Muscle layer of duodenum (tissue), 2 donors: ENCODE results near the gene CRYAA.
A peak's percentile ranks its signal among the peaks of the same experiment; 100 is the strongest.

Experiments
- H3K27ac ChIP-seq: one replicate; pipeline ENCODE4 v1.7.0; 2013; ENCODE audit warnings: mild to moderate bottlenecking, low read length
- H3K27me3 ChIP-seq: one replicate; pipeline ENCODE4 v1.7.0; 2013; ENCODE audit warnings: low read depth, mild to moderate bottlenecking, control low read depth, low read length
- H3K36me3 ChIP-seq, 2 donors: one replicate each; pipeline ENCODE4 v1.7.0; 2013; ENCODE audit warnings: low read length in 2 of 2, control low read depth in 1 of 2, mild to moderate bottlenecking in 1 of 2; ENCODE audit not compliant: insufficient read depth in 2 of 2, control insufficient read depth in 1 of 2
- H3K4me1 ChIP-seq, 2 donors: one replicate each; pipeline ENCODE4 v1.7.0; 2013; ENCODE audit warnings: low read length in 2 of 2, mild to moderate bottlenecking in 2 of 2, control low read depth in 1 of 2, moderate library complexity in 1 of 2; ENCODE audit not compliant: insufficient read depth in 2 of 2, control insufficient read depth in 1 of 2
- H3K4me3 ChIP-seq, 2 donors: one replicate each; pipeline ENCODE4 v1.7.0; 2013; ENCODE audit warnings: low read length in 2 of 2, low read depth in 1 of 2, mild to moderate bottlenecking in 1 of 2
- H3K9me3 ChIP-seq, 2 donors: one replicate each; pipeline ENCODE4 v1.7.0; 2013; ENCODE audit warnings: low read length in 2 of 2, control low read depth in 1 of 2, mild to moderate bottlenecking in 1 of 2; ENCODE audit not compliant: control insufficient read depth in 1 of 2
- donor health status: healthy.

The CRYAA gene

DNA sequence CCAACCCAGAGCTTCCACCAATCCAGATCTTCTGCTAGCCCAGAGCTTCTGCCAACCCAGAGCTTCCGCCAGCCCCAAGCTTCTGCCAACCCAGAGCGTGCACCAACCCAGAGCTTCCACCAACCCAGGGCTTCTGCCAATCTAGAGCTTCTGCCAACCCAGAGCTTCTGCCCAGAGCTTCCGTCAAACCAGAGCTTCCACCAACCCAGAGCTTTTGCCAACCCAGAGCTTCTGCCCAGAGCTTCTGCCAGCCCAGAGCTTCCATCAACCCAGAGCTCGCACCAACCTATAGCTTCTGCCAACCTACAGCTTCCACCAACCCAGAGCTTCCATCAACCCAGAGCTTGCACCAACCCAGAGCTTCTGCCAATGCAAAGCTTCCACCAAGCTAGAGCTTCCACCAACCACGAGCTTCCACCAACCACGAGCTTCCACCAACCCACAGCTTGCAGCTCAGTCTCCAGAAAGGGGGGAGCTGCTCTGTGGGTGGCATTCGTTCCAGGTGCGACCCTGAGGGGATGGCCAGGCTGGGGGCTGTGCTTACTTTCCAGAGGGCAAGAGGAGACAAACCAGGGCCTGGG, 23.8 kb downstream of the CRYAA start:
- no peak overlapping the region for H3K27ac ChIP-seq
- H3K27me3 ChIP-seq, result no peaks in the 10 kb centered on the region
- no peaks in the 10 kb centered on the region for H3K36me3 ChIP-seq
- no peaks in the 10 kb centered on the region for H3K9me3 ChIP-seq
- H3K4me3 ChIP-seq, result no peak overlapping the region
- peaks cover 0 to 9% of the 10 kb centered on the region in 2 donors for H3K4me1 ChIP-seq

DNA sequence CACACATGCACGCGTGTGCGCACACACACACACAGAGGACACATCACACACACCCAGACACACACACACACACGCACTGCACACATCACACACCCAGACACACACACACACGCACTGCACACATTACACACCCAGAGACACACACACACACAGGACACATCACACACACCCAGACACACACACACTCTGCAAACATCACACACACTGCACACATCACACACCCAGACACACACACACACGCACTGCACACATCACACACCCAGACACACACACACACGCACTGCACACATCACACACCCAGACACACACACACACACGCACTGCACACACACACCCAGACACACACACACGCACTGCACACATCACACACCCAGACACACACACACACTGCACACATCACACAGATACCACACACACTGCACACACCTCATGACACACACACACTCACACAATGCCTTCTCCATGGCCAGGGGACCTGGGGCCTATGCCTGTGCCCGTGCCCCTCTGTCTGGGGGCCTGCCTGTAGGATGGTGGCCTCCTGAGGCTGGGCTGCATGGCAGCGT, 24.4 kb downstream of the CRYAA start:
- no peaks in the 10 kb centered on the region for H3K9me3 ChIP-seq
- H3K27ac ChIP-seq, result no peak overlapping the region
- H3K27me3 ChIP-seq, result no peaks in the 10 kb centered on the region
- H3K36me3 ChIP-seq, result no peaks in the 10 kb centered on the region
- H3K4me1 ChIP-seq, result peaks cover 0 to 9% of the 10 kb centered on the region in 2 donors
- no peak overlapping the region for H3K4me3 ChIP-seq

DNA sequence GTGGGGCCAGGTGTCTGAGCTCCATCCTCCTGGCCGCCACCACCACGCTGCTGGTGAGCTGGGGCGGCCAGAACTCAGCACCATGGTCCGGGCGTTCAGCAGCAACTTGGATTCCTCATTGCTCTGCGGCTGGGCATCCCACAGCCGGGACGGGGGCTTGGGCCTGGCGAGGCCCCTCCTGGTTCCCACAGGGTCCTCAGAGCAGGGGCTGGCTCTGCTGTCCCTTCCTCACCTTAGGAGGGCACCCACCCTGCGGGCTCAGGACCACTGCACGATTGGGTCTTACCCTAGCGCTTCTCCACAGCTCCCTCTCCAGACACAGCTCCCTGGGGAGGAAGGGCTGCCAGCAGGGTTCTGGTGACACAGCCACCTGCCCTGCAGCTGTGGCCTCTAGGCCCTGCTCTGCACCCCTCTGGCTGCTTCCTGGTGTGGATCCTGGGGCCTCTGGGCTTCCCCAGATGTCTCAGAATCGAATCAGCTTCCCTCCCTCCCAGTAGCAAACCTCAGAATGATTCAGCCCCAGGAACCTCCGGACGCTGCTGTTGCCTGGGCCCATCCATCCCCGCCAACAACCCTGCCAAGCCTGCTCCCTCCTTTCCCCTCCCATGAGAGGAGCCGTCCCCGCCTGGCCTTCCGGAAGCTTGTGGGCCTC, 25.0 kb downstream of the CRYAA start:
- peaks cover 0 to 7% of the 10 kb centered on the region in 2 donors for H3K4me1 ChIP-seq
- no peaks in the 10 kb centered on the region for H3K27me3 ChIP-seq
- no peak overlapping the region for H3K4me3 ChIP-seq
- H3K36me3 ChIP-seq, result no peaks in the 10 kb centered on the region
- no peak overlapping the region for H3K27ac ChIP-seq
- no peaks in the 10 kb centered on the region for H3K9me3 ChIP-seq

DNA sequence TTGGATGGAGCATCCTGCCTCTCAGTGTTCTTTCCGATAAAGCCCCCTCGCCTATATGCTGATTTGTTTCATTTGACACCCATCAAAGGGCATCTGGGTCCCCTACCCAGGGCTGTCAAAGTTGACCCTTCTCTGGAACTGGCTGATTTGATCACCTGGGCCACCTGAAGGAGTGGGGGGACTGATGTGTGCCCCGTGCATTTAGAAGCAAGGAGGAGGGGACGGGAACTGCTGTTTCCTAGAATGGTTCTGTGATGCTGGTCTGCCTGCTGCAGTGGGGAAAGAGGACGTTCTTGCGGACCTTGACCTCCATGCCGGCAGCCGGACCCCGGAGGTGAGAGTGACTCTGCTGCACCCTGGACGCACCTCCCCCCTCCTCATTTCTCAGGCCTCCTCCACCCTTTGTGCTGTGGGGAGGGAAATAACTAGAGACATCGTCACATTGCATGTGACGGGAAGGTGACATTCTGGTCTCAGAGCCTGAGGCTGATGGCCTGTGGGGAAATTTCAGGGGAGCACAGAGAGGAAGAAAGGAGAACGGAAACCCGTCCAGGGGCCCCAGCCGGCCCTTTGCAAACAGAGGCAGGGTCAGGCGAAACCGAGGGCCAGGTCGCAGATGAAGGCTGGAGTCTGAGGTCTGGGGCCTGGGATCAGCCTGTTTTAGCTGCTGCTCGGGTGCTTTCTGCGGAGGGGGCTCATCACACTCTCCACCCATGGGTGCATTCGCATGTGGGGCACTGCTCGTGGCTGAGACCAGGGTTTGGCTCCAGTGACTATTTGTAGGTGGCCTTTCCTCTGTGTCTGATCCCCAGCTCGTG, 25.7 kb downstream of the CRYAA start:
- Histone ChIP-seq H3K4me3 (no peak overlapping the region), H3K27ac (no peak overlapping the region), H3K9me3 (no peaks in the 10 kb centered on the region), H3K27me3 (no peaks in the 10 kb centered on the region), H3K4me1 (peaks cover 0 to 4% of the 10 kb centered on the region in 2 donors), H3K36me3 (no peaks in the 10 kb centered on the region)

DNA sequence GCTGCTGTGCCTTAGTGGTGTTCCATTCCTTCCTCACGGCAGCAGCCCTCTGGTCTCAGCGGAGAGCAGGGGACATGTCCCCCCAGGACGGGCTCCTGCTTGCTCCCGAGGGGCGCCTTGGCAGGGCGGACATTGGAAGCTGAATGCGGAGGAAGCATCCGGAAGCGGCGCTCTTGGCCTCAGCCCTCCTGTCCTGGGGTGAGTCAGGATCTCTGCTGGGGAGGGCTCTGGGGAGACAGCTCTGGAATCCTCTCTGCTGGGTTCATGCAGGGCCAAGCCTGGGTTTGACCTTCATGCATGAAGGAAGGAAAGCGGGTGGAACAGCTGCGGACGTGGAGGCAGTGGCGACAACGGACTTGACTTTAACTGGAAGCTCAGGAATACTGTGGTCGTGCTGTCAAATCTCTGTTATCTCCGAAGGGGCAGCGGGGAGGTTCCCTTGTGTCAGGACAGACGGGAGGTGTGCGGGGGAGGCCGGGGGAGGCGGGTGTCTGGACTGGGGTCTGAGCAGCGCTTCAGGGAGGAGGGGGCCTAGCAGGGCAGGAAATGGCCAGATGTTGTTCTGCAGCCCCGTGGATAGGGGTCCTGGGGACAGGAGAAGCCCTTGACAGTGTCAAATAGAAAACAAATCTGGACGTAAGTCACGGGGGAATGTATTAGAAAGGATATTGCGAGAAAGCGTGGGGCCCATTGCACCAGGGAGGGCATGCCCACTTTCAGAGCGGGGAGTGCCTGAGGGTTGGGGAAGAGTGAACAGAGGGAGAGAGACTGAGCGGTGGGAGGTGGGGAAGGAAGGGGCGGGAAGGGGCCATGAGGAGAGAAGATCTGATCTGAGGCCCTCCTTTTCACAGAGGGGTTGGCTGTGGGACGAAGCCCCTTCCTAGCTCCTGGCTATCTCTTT, 26.6 kb downstream of the CRYAA start:
- no peak overlapping the region for H3K27ac ChIP-seq
- peaks cover 0 to 4% of the 10 kb centered on the region in 2 donors for H3K9me3 ChIP-seq
- no peaks in the 10 kb centered on the region for H3K27me3 ChIP-seq
- H3K4me1 ChIP-seq, result peaks cover 0 to 4% of the 10 kb centered on the region in 2 donors
- H3K4me3 ChIP-seq, result no peak overlapping the region
- no peaks in the 10 kb centered on the region for H3K36me3 ChIP-seq

DNA sequence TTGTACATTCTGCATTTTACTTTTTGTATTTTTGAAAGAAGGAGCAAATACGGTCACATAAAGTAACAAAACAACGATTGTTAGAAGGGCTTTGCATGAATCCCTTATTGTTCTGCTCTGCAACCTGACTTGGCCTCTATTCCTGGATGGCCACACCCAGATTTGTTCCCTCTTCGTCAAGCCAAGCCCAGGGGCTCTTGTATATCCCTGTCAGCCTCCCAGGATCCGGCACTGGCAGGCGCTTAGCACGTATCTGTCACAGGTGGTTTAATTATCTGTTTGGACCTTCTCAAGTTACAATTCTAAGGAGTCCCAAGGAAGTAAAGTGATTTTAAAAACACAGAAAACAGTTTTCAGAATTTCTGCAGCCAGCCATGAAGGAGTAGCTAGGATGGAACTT, 28.0 kb downstream of the CRYAA start:
- H3K4me1 ChIP-seq, result peaks cover 0 to 4% of the 10 kb centered on the region in 2 donors
- peaks cover 8 to 10% of the 10 kb centered on the region in 2 donors for H3K9me3 ChIP-seq
- peaks cover 0 to 3% of the 10 kb centered on the region in 2 donors for H3K36me3 ChIP-seq
- H3K4me3 ChIP-seq, result no peak overlapping the region
- no peak overlapping the region for H3K27ac ChIP-seq
- no peaks in the 10 kb centered on the region for H3K27me3 ChIP-seq

DNA sequence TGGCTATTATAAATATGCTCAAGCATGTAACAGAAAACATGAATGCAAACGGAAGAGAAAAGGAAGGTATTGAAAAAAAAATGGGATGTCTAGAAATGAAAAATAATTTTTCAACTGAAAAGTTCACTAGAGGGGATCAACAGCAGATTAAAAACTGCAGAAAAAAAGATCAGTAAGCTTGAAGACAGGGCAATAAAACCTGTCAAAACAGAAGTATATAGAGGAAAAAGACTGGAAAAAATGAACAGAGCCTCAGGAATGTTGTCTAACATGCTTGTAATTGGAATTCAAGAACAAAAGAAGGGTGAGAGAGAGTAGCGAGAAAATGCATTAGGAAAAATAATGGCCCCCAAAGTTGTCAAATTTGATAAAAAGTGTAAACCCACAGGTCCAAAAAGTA, 29.6 kb downstream of the CRYAA start:
- Histone ChIP-seq H3K4me1 (peaks cover 0 to 4% of the 10 kb centered on the region in 2 donors), H3K27ac (no peak overlapping the region), H3K9me3 (peaks cover 8 to 10% of the 10 kb centered on the region in 2 donors), H3K36me3 (peaks cover 0 to 3% of the 10 kb centered on the region in 2 donors), H3K4me3 (no peak overlapping the region), H3K27me3 (no peaks in the 10 kb centered on the region)

DNA sequence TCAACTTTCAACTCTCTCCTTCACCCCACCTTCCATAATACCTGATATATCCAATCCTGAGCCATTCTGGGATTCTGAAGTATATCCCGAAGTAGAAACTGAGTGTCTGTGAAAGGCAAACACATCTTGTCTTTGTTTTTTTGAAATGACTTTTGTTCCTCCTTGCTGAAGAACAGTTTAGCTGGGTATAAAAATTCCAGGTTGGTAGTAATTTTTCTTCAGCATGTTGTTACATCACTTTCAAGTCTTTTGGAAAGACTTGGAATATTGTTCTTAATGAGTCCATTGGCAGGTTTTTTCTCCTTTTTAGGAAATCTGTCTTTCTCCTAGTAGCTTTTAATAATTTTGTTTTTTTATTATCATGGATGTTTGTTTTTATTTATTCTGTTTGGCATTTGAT, 32.7 kb downstream of the CRYAA start:
- no peaks in the 10 kb centered on the region for H3K4me1 ChIP-seq
- H3K4me3 ChIP-seq, result peak overlapping the region in 1 of 2 donors; percentile 17
- H3K36me3 ChIP-seq, result peaks cover 0 to 3% of the 10 kb centered on the region in 2 donors
- H3K9me3 ChIP-seq, result peaks cover 8 to 10% of the 10 kb centered on the region in 2 donors
- H3K27me3 ChIP-seq, result no peaks in the 10 kb centered on the region
- no peak overlapping the region for H3K27ac ChIP-seq

DNA sequence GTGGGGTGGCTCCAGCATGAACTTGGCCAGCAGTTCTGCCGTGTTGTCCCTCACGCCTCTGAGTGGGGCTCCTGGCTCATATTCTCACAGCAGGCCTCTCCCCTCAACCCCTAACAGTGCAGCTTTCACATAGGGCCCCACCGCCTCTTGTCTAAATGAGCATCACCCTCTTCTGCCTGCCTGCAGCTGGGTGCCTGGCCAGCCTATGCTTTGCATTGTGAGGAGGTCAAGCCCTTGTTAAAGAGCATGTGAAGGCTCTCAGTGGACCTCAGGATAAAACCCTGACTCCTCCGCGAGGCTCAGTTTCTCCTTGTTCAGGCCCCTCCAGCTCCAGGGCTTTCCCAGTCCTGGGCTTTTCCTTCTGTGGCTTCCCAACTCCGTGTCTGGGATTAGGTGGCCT, 34.8 kb downstream of the CRYAA start:
- Histone ChIP-seq H3K27me3 (no peaks in the 10 kb centered on the region), H3K36me3 (peaks cover 0 to 3% of the 10 kb centered on the region in 2 donors), H3K9me3 (peaks cover 8 to 10% of the 10 kb centered on the region in 2 donors), H3K4me1 (no peaks in the 10 kb centered on the region), H3K4me3 (no peak overlapping the region), H3K27ac (no peak overlapping the region)

DNA sequence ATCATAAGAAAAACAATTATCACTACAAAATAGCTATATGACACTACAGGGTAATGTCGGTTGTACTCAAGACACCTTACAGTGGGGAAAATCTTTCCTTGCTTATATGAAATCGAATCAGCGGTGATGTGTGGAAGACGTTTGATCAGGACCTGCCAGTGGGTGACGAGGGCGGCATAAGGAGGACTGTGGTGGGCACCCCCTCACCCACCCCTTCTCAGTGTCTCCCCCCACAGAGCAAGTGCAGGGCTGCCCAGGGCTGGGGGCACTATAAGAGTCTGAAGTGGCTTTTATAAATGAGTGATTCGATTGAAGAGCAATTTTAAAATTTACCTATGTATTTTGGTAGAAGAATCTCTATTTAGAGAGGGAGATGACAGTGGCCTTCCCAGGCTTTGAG, 35.8 kb downstream of the CRYAA start:
- H3K27me3 ChIP-seq, result no peaks in the 10 kb centered on the region
- no peak overlapping the region for H3K27ac ChIP-seq
- H3K4me3 ChIP-seq, result no peak overlapping the region
- peaks cover 8 to 10% of the 10 kb centered on the region in 2 donors for H3K9me3 ChIP-seq
- no peaks in the 10 kb centered on the region for H3K4me1 ChIP-seq
- peaks cover 0 to 3% of the 10 kb centered on the region in 2 donors for H3K36me3 ChIP-seq
